ENCODE data around the gene RIMKLB.

GRCh38 chr12:8827551-8828256, 129.9 kb downstream of the RIMKLB start:
- TF ChIP-seq CTCF (IDR thresholded peaks at IDR 0.05; ENCODE audit: insufficient read depth, low read length) (no peak), REST (IDR thresholded peaks at IDR 0.05; ENCODE audit: insufficient replicate concordance, low read depth) (no peak), SPI1 (IDR thresholded peaks at IDR 0.05; ENCODE audit: borderline replicate concordance, low read depth) (no peak)

Data from HL-60 (cell line).